ENCODE measurements around the gene BEAN1. TPM values are rescaled to one million over a fixed set of nuclear protein-coding genes. Genes with fewer than 3 reads are reported as not detected.

Gene BEAN1
- total RNA-seq, 2 donors from 2014 or later: 1.2 to 1.6 TPM

DNA sequence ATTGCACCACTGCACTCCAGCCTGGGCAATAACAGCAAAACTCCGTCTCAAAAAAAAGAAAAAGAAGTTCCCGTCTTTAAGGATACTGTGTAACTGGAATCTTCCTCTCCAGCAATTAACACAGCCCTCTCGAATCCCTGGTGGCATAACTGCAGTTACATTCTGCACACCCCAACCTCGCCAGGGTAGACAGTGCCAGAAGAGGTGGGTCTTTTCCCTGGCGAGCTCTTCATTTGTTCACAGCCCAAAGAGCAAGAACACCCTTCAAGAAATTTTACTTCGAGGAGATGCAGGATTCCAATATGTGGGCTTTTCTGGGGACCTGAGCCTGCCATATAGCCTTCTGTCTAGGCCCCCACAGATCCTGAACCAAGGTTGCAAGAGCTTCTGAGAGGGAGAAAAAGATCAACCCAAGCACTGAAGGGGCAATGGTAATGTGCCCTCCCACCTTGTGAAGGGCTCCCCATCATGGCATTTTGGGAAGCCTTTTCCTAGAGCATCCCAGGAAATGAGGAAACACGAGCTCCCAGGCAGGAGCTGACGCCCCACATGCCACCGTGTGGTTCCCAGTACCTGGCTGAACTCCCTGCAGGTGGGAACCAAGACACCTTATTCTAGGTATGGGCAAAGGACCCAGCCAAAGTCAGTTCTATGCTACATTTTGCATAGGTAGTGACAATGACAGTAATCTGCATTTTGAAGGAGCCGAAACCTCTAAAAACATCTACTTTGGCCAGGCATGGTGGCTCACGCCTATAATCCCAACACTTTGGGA, 95.9 kb downstream of the BEAN1 start:
- intact Hi-C loops (cut with DNase I): no loop called here

DNA sequence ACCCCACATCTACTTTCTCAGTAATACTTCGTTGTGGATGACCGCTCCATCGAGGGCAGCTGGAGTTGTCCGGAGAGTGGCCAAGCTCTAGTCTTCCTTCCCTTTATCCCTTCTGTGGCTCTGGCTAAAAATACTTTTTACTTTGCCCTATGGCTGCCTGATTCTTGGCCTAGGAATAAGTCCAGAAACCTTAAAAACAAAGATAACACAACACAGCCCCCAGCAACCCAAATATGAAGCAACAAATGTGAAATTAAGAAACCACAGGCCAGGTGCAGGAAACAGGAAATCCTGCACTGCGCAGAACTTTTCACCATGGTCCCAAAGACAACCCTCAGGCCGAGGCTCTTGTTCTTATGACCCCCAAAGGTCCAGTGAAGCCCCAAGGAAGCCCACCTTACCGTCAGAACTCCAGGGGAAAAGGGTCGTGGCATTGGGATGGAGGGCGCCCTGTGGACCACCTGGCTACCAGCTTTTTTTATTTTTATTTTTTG, 96.8 kb downstream of the BEAN1 start:
- DNase-seq (no peak), ATAC-seq (peak in 1 of 2 donors; percentile 21)
- intact Hi-C loops (cut with DNase I): no loop called here

More for the DNA sequence above, 95.9 kb downstream of the BEAN1 start:
- peak in 1 of 2 donors; percentile 23 for ATAC-seq
- no peak for DNase-seq

DNA sequence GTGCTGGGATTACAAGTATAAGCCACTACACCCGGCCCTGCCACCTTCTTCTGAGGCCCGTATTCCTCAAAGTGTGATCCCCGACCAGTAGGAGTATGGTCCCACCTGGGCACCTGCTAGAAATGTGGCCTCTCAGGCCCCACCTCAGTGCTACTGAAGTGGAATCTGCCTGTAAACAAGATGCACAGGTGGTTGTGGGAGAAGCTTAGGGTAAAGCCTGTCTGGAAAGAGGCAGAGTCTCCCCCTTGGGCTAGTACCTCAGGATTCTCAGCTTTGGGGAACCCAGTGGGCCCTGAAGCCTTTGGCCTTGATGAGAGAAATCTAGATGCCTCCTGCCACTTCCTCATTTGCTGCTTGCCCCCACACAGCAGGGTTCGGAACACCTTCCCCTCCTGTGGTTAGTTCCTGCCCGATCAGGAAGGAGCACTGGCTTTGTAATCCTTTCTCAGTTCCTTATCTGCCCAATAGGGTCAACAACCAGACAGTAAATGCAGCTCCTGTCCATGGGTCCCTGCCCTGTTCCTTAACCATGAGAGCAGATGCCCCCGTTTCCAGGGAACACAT, 97.6 kb downstream of the BEAN1 start:
- intact Hi-C loops (cut with DNase I): no loop called here
- no peak for DNase-seq

DNA sequence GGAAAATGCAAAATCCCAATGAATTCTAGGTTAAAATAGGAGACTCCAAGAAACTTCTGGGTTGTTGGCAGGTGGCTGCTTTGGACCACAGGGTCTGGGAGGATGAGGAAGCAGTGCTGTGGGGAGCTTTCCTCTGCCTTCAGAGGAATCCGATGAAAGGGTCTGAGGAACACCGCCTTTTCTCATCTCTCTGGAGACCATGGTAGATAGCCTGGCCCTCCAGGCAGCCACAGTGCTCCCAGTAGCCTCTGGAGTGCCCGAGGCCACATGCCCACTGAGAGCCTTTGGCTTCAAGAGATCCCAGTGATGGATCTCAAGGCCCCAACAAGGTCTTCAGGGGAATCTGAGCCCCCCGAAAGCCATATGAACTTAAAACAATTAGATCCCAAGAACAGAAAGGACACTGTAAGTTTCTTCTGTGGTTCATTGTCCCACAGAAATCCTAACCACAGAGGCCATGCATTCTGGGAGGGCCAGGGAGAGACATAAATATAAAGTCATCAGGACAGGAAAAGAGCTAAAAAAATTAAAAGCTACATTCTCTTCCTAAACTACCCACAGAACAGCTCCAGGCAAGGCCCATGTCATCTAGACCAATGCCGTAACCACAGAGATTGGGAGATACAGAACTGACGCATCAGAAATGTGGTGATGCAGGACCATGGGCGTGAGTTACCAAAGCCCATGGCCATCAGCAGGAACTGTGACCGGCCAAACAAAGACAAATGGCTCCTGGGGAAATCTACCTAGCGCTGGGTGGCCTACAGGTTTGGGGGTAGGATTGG, 98.5 kb downstream of the BEAN1 start:
- ATAC-seq: no peak
- no peak for DNase-seq
- intact Hi-C loops (cut with DNase I): no loop called here

More for the DNA sequence above, 97.6 kb downstream of the BEAN1 start:
- ATAC-seq: peak; percentile 43

DNA sequence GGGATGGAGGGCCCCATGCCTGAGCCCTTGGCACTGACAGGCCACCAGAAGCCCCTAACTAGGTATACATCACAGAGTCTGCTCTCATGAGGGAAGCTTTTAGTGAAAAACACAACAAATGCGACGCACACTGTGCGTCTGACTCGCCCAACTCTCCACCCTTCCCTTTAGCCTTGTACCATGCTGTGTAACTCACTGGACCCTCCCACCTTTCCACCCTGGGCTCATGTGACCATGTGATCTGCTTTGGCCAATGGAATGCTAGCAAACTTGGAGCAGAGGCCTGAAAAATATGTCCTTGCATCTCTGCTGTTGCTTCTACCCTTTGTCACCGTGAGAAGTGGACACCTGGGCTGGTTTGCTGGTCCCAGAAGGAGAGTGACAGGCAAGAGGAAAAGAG, 101.2 kb downstream of the BEAN1 start:
- intact Hi-C loops (cut with DNase I): no loop called here
- no peak for DNase-seq
- no peak for ATAC-seq

DNA sequence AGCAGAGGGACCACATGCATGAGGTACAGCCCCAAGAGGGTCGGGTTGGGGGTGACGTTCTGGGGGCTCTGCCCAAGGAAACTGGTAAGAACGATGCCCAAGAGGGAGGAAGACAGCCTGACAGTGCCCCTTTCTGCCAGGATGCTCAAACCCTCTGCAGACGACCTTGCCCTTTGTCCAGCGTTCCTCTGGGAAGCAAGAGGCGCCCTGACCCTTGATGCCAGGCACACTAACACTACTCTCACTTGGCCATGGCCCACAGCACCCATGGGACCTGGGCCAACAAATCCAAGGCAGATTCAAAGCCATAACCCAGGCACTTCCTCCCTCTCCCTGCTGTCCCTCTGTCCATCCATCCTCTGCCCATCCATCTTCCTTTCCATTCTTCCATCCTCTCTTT, 102.4 kb downstream of the BEAN1 start:
- DNase-seq (no peak), ATAC-seq (no peak)
- intact Hi-C loops (cut with DNase I): no loop called here

Other genes with a start within 250 kb of the BEAN1 start
- 10 to 100 TPM; 40.3 to 80.0 TPM for gene CDH5, start 60.6 kb upstream of the BEAN1 start, total RNA-seq
- 10 to 100 TPM; 22.3 to 28.2 TPM for gene TK2, start 122.8 kb downstream of the BEAN1 start, total RNA-seq
- gene CKLF, start 125.3 kb downstream of the BEAN1 start, total RNA-seq: 10 to 100 TPM; 15.8 to 22.5 TPM
- 1 to 10 TPM; 1.3 to 3.0 TPM for gene CMTM1, start 139.1 kb downstream of the BEAN1 start, total RNA-seq
- gene CMTM2, start 152.2 kb downstream of the BEAN1 start, total RNA-seq: under 1 TPM in 1 of 2 donors, not detected in 1; 0.62 TPM
- 10 to 100 TPM; 18.1 to 18.9 TPM for gene CMTM3, start 177.4 kb downstream of the BEAN1 start, total RNA-seq